DOHH2 (cell line): Measurements from ENCODE around the gene SLC25A53.

Experiments used
- H3F3A ChIP-seq: fragments of 200-600 bp; sonication (generic), shearing (Covaris generic); 2 replicates; pipeline ENCODE4 v1.6.0; 2016; ENCODE audit warnings: antibody characterized with exemption, mild to moderate bottlenecking; ENCODE audit not compliant: control insufficient read depth, insufficient read depth
- H3K27ac ChIP-seq: fragments of 200-600 bp; sonication (generic); 2 replicates; pipeline ENCODE4 v1.5.1; 2014; ENCODE audit warnings: low read depth, mild to moderate bottlenecking, low read length, moderate library complexity
- H3K27me3 ChIP-seq: fragments of 200-600 bp; sonication (generic); 2 replicates; pipeline ENCODE4 v1.6.1; 2014; ENCODE audit warnings: mild to moderate bottlenecking, low read length, mixed read lengths; ENCODE audit not compliant: control insufficient read depth
- H3K36me3 ChIP-seq: fragments of 200-600 bp; sonication (generic); 2 replicates; pipeline ENCODE4 v1.6.1; 2014; ENCODE audit warnings: mild to moderate bottlenecking, low read length, moderate library complexity, mixed read lengths; ENCODE audit not compliant: control insufficient read depth
- H3K4me1 ChIP-seq: fragments of 200-600 bp; sonication (generic); 2 replicates; pipeline ENCODE4 v1.6.1; 2014; ENCODE audit warnings: mild to moderate bottlenecking, low read length, mixed read lengths; ENCODE audit not compliant: control insufficient read depth
- H3K4me2 ChIP-seq: fragments of 200-600 bp; sonication (generic); 2 replicates; pipeline ENCODE4 v1.6.0; 2014; ENCODE audit warnings: mild to moderate bottlenecking, low read length, moderate library complexity
- H3K4me3 ChIP-seq: fragments of 200-600 bp; sonication (generic); 2 replicates; pipeline ENCODE4 v1.5.1; 2014; ENCODE audit warnings: mild to moderate bottlenecking, low read length, mixed read lengths
- H3K79me2 ChIP-seq: fragments of 200-600 bp; sonication (generic); 2 replicates; pipeline ENCODE4 v1.6.1; 2014; ENCODE audit warnings: mild to moderate bottlenecking, low read length, mixed read lengths; ENCODE audit not compliant: control insufficient read depth
- H3K9me2 ChIP-seq: fragments of 200-600 bp; sonication (generic); replicated peaks from 2 replicates; pipeline ENCODE4 v1.6.1; 2014; ENCODE audit warnings: mild to moderate bottlenecking, low read length, mixed read lengths; ENCODE audit not compliant: control insufficient read depth
- H3K9me3 ChIP-seq: fragments of 200-600 bp; sonication (generic); 2 replicates; pipeline ENCODE4 v1.6.1; 2014; ENCODE audit warnings: antibody characterized with exemption, low read length, mixed read lengths; ENCODE audit not compliant: control insufficient read depth, insufficient read depth
- H4K20me1 ChIP-seq: fragments of 200-600 bp; sonication (generic); 2 replicates; pipeline ENCODE4 v1.6.0; 2014; ENCODE audit warnings: low read depth, mild to moderate bottlenecking, antibody characterized with exemption, low read length, moderate library complexity; ENCODE audit not compliant: control insufficient read depth, insufficient read depth
- EZH2phosphoT487 ChIP-seq: fragments of 200-600 bp; sonication (generic); IDR thresholded peaks from 2 replicates; pipeline ENCODE4 v1.6.1; 2017; ENCODE audit warnings: borderline replicate concordance, mild to moderate bottlenecking, antibody characterized with exemption, low read length, moderate library complexity, mixed read lengths
- TF ChIP-seq, protein P1 (sequence below): fragments of 200-600 bp; sonication (generic); IDR thresholded peaks from one replicate; pipeline ENCODE4 v1.5.1; 2014; ENCODE audit warnings: antibody characterized with exemption, mild to moderate bottlenecking, low read depth, low read length; ENCODE audit not compliant: poor library complexity, severe bottlenecking

The SLC25A53 gene

DNA sequence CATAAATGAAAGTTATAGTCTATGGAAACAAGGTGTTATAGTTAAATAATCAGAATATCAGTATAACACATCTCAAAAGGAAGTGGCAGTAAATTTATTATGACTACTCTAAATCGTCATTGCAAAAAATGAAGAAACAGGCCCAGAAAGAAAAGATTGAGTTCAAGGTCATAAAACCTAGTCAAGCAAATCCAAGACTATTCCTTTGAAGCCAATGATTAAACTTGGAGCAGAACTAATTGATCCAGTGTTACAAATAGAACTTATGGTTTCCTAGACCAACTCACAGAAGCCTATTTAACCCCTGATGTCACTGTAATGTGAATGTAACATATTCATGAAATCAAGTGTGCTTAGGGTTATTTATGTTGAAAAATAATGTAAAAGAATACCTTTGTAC lies 11.3 kb upstream of the SLC25A53 start:
- H3K79me2 ChIP-seq: peaks cover 58% of the 10 kb centered on the region
- H4K20me1 ChIP-seq: no peaks in the 10 kb centered on the region
- H3K27ac ChIP-seq: no peak overlapping the region
- no peaks in the 10 kb centered on the region for H3K27me3 ChIP-seq
- no peak for TF ChIP-seq EZH2phosphoT487
- TF ChIP-seq, protein P1, sequence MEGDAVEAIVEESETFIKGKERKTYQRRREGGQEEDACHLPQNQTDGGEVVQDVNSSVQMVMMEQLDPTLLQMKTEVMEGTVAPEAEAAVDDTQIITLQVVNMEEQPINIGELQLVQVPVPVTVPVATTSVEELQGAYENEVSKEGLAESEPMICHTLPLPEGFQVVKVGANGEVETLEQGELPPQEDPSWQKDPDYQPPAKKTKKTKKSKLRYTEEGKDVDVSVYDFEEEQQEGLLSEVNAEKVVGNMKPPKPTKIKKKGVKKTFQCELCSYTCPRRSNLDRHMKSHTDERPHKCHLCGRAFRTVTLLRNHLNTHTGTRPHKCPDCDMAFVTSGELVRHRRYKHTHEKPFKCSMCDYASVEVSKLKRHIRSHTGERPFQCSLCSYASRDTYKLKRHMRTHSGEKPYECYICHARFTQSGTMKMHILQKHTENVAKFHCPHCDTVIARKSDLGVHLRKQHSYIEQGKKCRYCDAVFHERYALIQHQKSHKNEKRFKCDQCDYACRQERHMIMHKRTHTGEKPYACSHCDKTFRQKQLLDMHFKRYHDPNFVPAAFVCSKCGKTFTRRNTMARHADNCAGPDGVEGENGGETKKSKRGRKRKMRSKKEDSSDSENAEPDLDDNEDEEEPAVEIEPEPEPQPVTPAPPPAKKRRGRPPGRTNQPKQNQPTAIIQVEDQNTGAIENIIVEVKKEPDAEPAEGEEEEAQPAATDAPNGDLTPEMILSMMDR: no peak
- peaks cover 6% of the 10 kb centered on the region; the same call in 1 of the 2 replicates for H3K36me3 ChIP-seq
- no peaks in the 10 kb centered on the region for H3K9me2 ChIP-seq
- no peaks in the 10 kb centered on the region for H3F3A ChIP-seq
- H3K9me3 ChIP-seq: no peaks in the 10 kb centered on the region
- peak overlapping the region; percentile 81 for H3K4me3 ChIP-seq
- peaks cover 19% of the 10 kb centered on the region for H3K4me1 ChIP-seq
- peak overlapping the region; percentile 84 for H3K4me2 ChIP-seq

DNA sequence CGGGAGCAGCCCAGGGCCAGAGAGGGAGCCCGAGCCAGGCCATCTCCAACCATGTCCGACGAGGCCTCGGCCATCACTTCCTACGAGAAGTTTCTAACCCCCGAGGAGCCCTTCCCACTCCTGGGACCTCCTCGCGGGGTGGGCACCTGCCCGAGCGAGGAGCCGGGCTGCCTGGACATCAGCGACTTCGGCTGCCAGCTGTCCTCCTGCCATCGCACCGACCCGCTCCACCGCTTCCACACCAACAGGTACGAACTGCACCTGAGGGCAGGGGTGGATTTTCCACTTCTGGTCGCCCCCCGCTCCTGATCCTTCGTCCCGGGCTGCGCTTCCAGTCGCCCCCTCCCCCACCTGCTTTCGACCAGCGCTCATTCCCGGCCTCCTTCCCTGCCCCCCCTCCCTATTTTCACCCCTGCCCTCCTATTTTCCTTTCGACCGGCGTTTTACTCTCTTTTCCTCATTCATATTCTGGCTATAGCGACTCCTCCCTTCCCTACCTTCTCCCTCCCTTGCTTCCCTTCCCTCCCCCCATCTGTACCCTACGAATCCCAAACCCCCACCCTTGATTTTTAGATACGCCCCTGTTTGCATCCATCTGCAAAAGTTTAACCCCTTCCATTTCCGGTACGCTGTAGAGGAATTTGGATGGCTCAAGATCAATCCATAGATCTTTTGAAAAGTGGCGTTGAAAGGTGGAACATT lies 10.1 kb upstream of the SLC25A53 start:
- Histone ChIP-seq H3K9me3 (no peaks in the 10 kb centered on the region), H3K36me3 (peaks cover 6% of the 10 kb centered on the region; the same call in 1 of the 2 replicates), H3F3A (no peaks in the 10 kb centered on the region), H3K4me3 (peak overlapping the region; percentile 81), H3K27me3 (no peaks in the 10 kb centered on the region), H3K27ac (no peak overlapping the region), H4K20me1 (no peaks in the 10 kb centered on the region), H3K4me2 (peak overlapping the region; percentile 84), H3K9me2 (no peaks in the 10 kb centered on the region), H3K4me1 (peaks cover 19% of the 10 kb centered on the region), H3K79me2 (peaks cover 51% of the 10 kb centered on the region)
- TF ChIP-seq EZH2phosphoT487: no peak
- TF ChIP-seq, protein P1: no peak

DNA sequence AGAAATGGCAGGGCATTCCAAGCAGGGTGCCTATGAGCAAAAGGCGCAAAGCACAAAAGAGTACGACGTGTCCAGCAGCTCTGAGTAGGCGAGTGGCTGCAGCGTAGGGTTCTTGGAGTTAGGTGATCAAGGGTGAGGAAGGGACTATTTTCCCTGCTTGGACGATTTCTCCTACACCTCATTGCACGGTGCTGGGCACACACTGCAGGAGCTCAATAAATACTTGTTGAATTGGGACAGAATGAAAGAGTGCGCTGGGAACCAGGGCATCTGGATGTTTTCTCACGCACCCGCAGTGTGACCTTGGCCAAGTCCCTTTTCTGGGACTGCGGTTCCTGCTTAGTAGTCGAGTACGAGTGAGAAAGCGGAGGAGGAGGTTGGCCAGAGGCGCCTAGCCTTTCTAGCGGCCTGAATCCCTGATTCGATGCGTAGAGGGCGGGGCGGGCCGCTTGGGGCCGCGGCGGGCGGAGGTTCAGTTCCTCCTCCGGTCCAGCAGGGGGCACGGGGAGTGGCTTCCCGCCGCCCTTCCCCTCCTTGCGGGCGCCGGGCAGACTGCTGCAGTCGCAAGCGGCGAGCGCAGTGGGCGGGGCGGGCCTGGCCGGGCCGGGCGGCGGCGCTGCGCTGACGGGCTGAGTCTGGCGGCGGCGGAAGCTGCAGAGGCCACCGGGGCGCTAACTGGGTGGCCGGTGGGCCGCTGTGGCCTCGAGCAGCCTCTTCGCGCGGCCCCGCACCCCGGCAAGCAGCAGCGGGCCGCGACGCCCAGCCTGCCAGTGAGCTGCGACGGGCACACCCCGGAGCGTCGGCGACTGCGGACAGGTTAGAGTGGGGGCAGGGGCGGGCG lies 9.3 kb upstream of the SLC25A53 start, which contains the start of gene FAM199X:
Gene FAM199X (plus strand): TSS at position 560 of the 841 bp plus-strand sequence. CDS start 333 bp downstream, outside the sequence.
- Histone ChIP-seq H3K79me2 (peaks cover 47% of the 10 kb centered on the region), H3K27me3 (no peaks in the 10 kb centered on the region), H4K20me1 (no peaks in the 10 kb centered on the region), H3K4me3 (peak within 1 kb of the TSS; percentile 81), H3K36me3 (peaks cover 6% of the 10 kb centered on the region; the same call in 1 of the 2 replicates), H3K4me1 (peaks cover 19% of the 10 kb centered on the region), H3K27ac (peak within 1 kb of the TSS; percentile 40; the same call in 1 of the 2 replicates), H3K4me2 (peak within 1 kb of the TSS; percentile 84), H3K9me3 (no peaks in the 10 kb centered on the region), H3F3A (no peaks in the 10 kb centered on the region), H3K9me2 (no peaks in the 10 kb centered on the region)
- TF ChIP-seq EZH2phosphoT487: no peak
- TF ChIP-seq, protein P1: peak; percentile 53
